Measurements from ENCODE around the gene HDAC4. TPM values are rescaled to one million over a fixed set of nuclear protein-coding genes. Genes with fewer than 3 reads are reported as not detected.

Gene HDAC4
- total and polyA plus RNA-seq, 10 of the 15 experiments (the other 5 are each of a cell fraction or from before 2014, with no cell fraction given), result 0.22 to 15.7 (median 4.8) TPM

DNA sequence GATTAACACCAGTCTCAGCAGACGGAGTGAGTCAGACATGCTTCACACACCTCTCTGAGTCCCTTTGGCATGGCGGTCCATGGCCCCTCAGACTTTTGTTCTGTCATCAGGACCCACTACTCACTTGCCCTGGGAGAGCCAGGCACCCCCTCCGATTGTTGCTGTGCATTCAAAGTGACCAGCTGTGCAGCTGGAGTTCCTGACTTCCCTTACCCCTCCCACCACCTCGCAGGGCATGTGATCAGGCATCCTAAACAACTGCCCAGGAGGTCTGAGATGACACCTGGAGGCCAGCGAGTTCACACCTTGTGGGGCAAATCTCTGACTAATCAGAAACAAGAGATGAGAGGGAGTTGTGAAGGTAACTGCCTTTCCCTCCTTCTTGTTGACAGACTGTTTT, 35.3 kb upstream of the HDAC4 start:
- ChIA-PET CTCF (no interaction called here), POLR2A (no interaction called here), SMC1A (ENCODE audit: uncharacterized antibody, unreplicated experiment) (no interaction called here), RAD21 (ENCODE audit: unreplicated experiment) (no interaction called here)
- in situ Hi-C loops (cut with MboI), result no loop called here
- no peak overlapping the region for H2AFZ ChIP-seq (ENCODE audit: control insufficient read depth, low read depth, low read length)
- BruUV-seq (replicated peaks), result no TSS peak
- H3K27me3 ChIP-seq (replicated peaks in 1 of 2; ENCODE audit: control insufficient read depth in 2 of 2, insufficient read depth in 2 of 2, low read length in 1 of 2), result peaks cover 0 to 5% of the 10 kb centered on the region in 2 experiments; a peak in 2 of 4 replicates
- no peaks in the 10 kb centered on the region for H3K4me1 ChIP-seq (ENCODE audit: control insufficient read depth, insufficient read depth, low read length)
- WGBS (ENCODE audit: insufficient coverage, insufficient replicate concordance, low lambda C conversion rate, missing lambda C conversion rate), result 22% methylated on average over 5 of the region's 5 CpGs
- no peak overlapping the region for H3K4me3 ChIP-seq
- no peaks in the 10 kb centered on the region for H3K9me3 ChIP-seq (replicated peaks; ENCODE audit: control insufficient read depth, insufficient read depth, low read length)
- no peak overlapping the region for H3K9ac ChIP-seq (ENCODE audit: control insufficient read depth, insufficient read depth, low read length)
- no peaks in the 10 kb centered on the region for H3K36me3 ChIP-seq (ENCODE audit: control insufficient read depth in 2 of 2, insufficient read depth in 2 of 2, low read length in 1 of 2)
- no peaks in the 10 kb centered on the region for H3K79me2 ChIP-seq (ENCODE audit: control insufficient read depth, insufficient read depth, low read length)
- H3K4me2 ChIP-seq (ENCODE audit: control insufficient read depth, insufficient read depth), result no peak overlapping the region
- no peaks in the 10 kb centered on the region for H4K20me1 ChIP-seq (ENCODE audit: control insufficient read depth, insufficient read depth)
- ATAC-seq, result no peak
- no peak for FAIRE-seq
- TF ChIP-seq TBL1XR1 (IDR thresholded peaks at IDR 0.05; ENCODE audit: low read depth, low read length) (no peak), POLR2A (IDR thresholded peaks at IDR 0.05; ENCODE audit: low read depth, low read length) (no peak)
- intact Hi-C loops (cut with micrococcal nuclease; ENCODE audit: unreplicated experiment), result no loop called here
- no peak overlapping the region for H3K27ac ChIP-seq (ENCODE audit: control insufficient read depth, insufficient read depth)
- DNase-seq (ENCODE audit: low read depth, low spot score), result no peak

DNA sequence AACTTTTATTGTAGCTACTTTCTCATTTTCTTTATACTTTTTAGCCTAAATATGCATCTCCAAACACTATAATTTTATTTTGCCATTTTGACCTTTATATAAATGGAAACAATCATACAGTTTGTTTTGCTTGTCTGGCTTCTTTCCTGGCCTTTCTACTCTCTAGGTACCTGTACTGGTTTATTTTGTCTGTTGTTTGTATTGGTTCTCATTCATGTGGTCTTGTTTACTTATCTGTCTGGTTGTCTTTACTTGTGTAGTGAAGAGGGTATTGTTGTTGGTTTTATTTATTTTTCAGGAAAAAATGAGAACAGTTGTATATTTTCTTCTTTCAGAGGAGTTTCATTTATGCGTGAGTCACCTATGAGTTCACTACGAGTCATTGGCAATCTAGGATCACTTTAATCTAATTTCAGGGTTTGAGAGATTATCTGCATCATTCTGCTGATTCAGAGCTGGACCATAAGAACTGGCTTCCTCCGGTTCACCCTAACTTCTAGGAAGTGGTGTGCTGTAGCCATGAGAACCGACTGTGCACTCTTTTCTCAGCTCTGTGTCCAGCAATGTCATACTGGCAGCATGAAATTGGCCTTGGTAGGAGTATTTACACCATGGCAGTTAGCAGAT, 33.1 kb upstream of the HDAC4 start:
- CTCF ChIA-PET, result no interaction called here
- intact Hi-C loops (cut with micrococcal nuclease; ENCODE audit: unreplicated experiment), result no loop called here
- POLR2A ChIA-PET, result no interaction called here
- FAIRE-seq (no peak), ATAC-seq (no peak), DNase-seq (ENCODE audit: low read depth, low spot score) (no peak)
- RAD21 ChIA-PET (ENCODE audit: unreplicated experiment), result no interaction called here
- TF ChIP-seq SIN3A (IDR thresholded peaks at IDR 0.05; ENCODE audit: low read depth, low read length) (no peak), YBX1 (IDR thresholded peaks at IDR 0.05) (no peak), NFIC (IDR thresholded peaks at IDR 0.05; ENCODE audit: low read depth, low read length) (no peak), DPF2 (IDR thresholded peaks at IDR 0.05) (no peak), EZH2 (IDR thresholded peaks at IDR 0.05; ENCODE audit: borderline replicate concordance, control insufficient read depth, low read depth, low read length) (no peak), SMAD1 (IDR thresholded peaks at IDR 0.05; ENCODE audit: low read depth, partially characterized antibody) (no peak), HDGF (IDR thresholded peaks at IDR 0.05) (no peak), RELA (IDR thresholded peaks at IDR 0.05; ENCODE audit: borderline replicate concordance, partially characterized antibody) (no peak), RFX5 (IDR thresholded peaks at IDR 0.05; ENCODE audit: low read depth, low read length) (no peak)
- TF ChIP-seq, protein P1, sequence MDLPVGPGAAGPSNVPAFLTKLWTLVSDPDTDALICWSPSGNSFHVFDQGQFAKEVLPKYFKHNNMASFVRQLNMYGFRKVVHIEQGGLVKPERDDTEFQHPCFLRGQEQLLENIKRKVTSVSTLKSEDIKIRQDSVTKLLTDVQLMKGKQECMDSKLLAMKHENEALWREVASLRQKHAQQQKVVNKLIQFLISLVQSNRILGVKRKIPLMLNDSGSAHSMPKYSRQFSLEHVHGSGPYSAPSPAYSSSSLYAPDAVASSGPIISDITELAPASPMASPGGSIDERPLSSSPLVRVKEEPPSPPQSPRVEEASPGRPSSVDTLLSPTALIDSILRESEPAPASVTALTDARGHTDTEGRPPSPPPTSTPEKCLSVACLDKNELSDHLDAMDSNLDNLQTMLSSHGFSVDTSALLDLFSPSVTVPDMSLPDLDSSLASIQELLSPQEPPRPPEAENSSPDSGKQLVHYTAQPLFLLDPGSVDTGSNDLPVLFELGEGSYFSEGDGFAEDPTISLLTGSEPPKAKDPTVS (IDR thresholded peaks at IDR 0.05; ENCODE audit: low read depth, low read length), result no peak
- TF ChIP-seq, protein P2, sequence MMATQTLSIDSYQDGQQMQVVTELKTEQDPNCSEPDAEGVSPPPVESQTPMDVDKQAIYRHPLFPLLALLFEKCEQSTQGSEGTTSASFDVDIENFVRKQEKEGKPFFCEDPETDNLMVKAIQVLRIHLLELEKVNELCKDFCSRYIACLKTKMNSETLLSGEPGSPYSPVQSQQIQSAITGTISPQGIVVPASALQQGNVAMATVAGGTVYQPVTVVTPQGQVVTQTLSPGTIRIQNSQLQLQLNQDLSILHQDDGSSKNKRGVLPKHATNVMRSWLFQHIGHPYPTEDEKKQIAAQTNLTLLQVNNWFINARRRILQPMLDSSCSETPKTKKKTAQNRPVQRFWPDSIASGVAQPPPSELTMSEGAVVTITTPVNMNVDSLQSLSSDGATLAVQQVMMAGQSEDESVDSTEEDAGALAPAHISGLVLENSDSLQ (IDR thresholded peaks at IDR 0.05), result no peak
- TF ChIP-seq, protein P3, sequence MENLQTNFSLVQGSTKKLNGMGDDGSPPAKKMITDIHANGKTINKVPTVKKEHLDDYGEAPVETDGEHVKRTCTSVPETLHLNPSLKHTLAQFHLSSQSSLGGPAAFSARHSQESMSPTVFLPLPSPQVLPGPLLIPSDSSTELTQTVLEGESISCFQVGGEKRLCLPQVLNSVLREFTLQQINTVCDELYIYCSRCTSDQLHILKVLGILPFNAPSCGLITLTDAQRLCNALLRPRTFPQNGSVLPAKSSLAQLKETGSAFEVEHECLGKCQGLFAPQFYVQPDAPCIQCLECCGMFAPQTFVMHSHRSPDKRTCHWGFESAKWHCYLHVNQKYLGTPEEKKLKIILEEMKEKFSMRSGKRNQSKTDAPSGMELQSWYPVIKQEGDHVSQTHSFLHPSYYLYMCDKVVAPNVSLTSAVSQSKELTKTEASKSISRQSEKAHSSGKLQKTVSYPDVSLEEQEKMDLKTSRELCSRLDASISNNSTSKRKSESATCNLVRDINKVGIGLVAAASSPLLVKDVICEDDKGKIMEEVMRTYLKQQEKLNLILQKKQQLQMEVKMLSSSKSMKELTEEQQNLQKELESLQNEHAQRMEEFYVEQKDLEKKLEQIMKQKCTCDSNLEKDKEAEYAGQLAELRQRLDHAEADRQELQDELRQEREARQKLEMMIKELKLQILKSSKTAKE (IDR thresholded peaks at IDR 0.05; ENCODE audit: low read depth, poor library complexity, severe bottlenecking), result no peak
- WGBS (ENCODE audit: insufficient coverage, insufficient replicate concordance, low lambda C conversion rate, missing lambda C conversion rate), result 28% methylated on average over 4 of the region's 4 CpGs
- no peaks in the 10 kb centered on the region for H3K9me3 ChIP-seq (replicated peaks; ENCODE audit: control insufficient read depth, insufficient read depth, low read length)
- no TSS peak for BruUV-seq (replicated peaks)
- no peak overlapping the region for H3K4me3 ChIP-seq
- H3K4me2 ChIP-seq (ENCODE audit: control insufficient read depth, insufficient read depth), result no peak overlapping the region
- SMC1A ChIA-PET (ENCODE audit: uncharacterized antibody, unreplicated experiment), result no interaction called here
- H3K9ac ChIP-seq (ENCODE audit: control insufficient read depth, insufficient read depth, low read length), result no peak overlapping the region
- H3K4me1 ChIP-seq (ENCODE audit: control insufficient read depth, insufficient read depth, low read length), result no peaks in the 10 kb centered on the region
- H2AFZ ChIP-seq (ENCODE audit: control insufficient read depth, low read depth, low read length), result no peak overlapping the region
- H4K20me1 ChIP-seq (ENCODE audit: control insufficient read depth, insufficient read depth), result no peaks in the 10 kb centered on the region
- no peaks in the 10 kb centered on the region for H3K27me3 ChIP-seq (replicated peaks in 1 of 2; ENCODE audit: control insufficient read depth in 2 of 2, insufficient read depth in 2 of 2, low read length in 1 of 2)
- no peak overlapping the region for H3K27ac ChIP-seq (ENCODE audit: control insufficient read depth, insufficient read depth)
- in situ Hi-C loops (cut with MboI), result no loop called here
- no peaks in the 10 kb centered on the region for H3K79me2 ChIP-seq (ENCODE audit: control insufficient read depth, insufficient read depth, low read length)
- H3K36me3 ChIP-seq (ENCODE audit: control insufficient read depth in 2 of 2, insufficient read depth in 2 of 2, low read length in 1 of 2), result no peaks in the 10 kb centered on the region

Measured in GM12878 (cell line).